K562 (cell line): ENCODE results near the gene DDR1. TPM values are rescaled to one million over a fixed set of nuclear protein-coding genes. Genes with fewer than 3 reads are reported as not detected.

Source experiments
- CBX8 ChIP-seq: fragments of 200-600 bp; sonication (generic); IDR thresholded peaks from 2 replicates; pipeline ENCODE4 v1.6.1; 2012; ENCODE audit warnings: borderline replicate concordance, mixed run types, low read depth, mild to moderate bottlenecking, moderate library complexity, mixed read lengths, low read length, control low read depth, inconsistent platforms; ENCODE audit not compliant: poor library complexity, severe bottlenecking; ENCODE audit errors: extremely low read depth
- CC2D1A ChIP-seq: fragments of 450-650 bp; IDR thresholded peaks from 2 replicates; pipeline ENCODE4 v1.6.1; 2017; ENCODE audit warnings: mild to moderate bottlenecking
- CGGBP1 ChIP-seq: fragments of 250-450 bp; sonication (Bioruptor Pico); IDR thresholded peaks from 2 replicates; pipeline ENCODE4 v1.9.0; 2021; ENCODE audit warnings: mild to moderate bottlenecking
- EZH2 ChIP-seq: IDR thresholded peaks from 2 replicates; pipeline ENCODE4 v1.6.1; 2012; ENCODE audit warnings: low read depth, mild to moderate bottlenecking, inconsistent platforms, low read length, borderline replicate concordance
- HDAC8 ChIP-seq: fragments of 450-650 bp; IDR thresholded peaks from 2 replicates; pipeline ENCODE4 v1.6.1; 2016; ENCODE audit warnings: mild to moderate bottlenecking, missing genetic modification characterization, moderate library complexity, missing compliant biosample characterization
- JUN ChIP-seq, 2 experiments: sonication (generic) in 1 of 2; formaldehyde crosslinking in 1 of 2; IDR thresholded peaks; 2 replicates each; pipeline versions ENCODE4 v1.6.1 to v1.8.0; 2012 to 2022; ENCODE audit warnings: borderline replicate concordance in 2 of 2, mild to moderate bottlenecking in 2 of 2, improper control_type of control experiment in 1 of 2, low read depth in 1 of 2, low read length in 1 of 2, missing genetic modification reagents in 1 of 2
- LCOR ChIP-seq: sonication (generic); formaldehyde crosslinking; IDR thresholded peaks from 2 replicates; pipeline ENCODE4 v1.8.0; 2022; ENCODE audit warnings: mild to moderate bottlenecking, missing genetic modification reagents
- NFXL1 ChIP-seq: fragments of 450-650 bp; formaldehyde crosslinking; IDR thresholded peaks from 2 replicates; pipeline ENCODE4 v1.4.0; 2021; ENCODE audit warnings: mild to moderate bottlenecking
- PRDM10 ChIP-seq: fragments of 450-650 bp; IDR thresholded peaks from 2 replicates; pipeline ENCODE4 v1.6.1; 2018; ENCODE audit not compliant: partially characterized antibody
- PTBP1 ChIP-seq: fragments of 200-400 bp; formaldehyde crosslinking; IDR thresholded peaks from 2 replicates; pipeline ENCODE4 v1.6.1; 2017; ENCODE audit warnings: low read depth, low read length
- PYGO2 ChIP-seq: fragments of 450-650 bp; IDR thresholded peaks from 2 replicates; pipeline ENCODE4 v1.6.1; 2016; ENCODE audit warnings: mild to moderate bottlenecking, missing genetic modification characterization, moderate library complexity, missing compliant biosample characterization
- RAD21 ChIP-seq, 2 experiments: fragments of 250-450 bp in 1 of 2; fragments of 450-650 bp in 1 of 2; sonication (Bioruptor Pico) in 1 of 2; formaldehyde crosslinking in 1 of 2; IDR thresholded peaks in 1 of 2; conservative IDR thresholded peaks in 1 of 2; 2 replicates each; pipeline versions ENCODE4 v1.4.0 to v1.8.0; 2020 to 2022; ENCODE audit warnings: mild to moderate bottlenecking in 2 of 2, moderate library complexity in 1 of 2
- RFX5 ChIP-seq: IDR thresholded peaks from 2 replicates; pipeline ENCODE4 v1.6.1; 2011; ENCODE audit warnings: low read depth, mild to moderate bottlenecking, improper control_type of control experiment, low read length
- SREBF1 ChIP-seq: fragments of 150-350 bp; IDR thresholded peaks from 2 replicates; pipeline ENCODE4 v1.6.1; 2014; ENCODE audit warnings: antibody characterized with exemption, low read depth, low read length, borderline replicate concordance
- TEAD4 ChIP-seq, 2 experiments: sonication (generic) in 1 of 2; formaldehyde crosslinking in 1 of 2; IDR thresholded peaks; 2 replicates each; pipeline versions ENCODE4 v1.6.1 to v1.8.0; 2012 to 2022; ENCODE audit warnings: borderline replicate concordance in 1 of 2, inconsistent platforms in 1 of 2, low read length in 1 of 2, mild to moderate bottlenecking in 1 of 2, missing genetic modification reagents in 1 of 2
- TRIM24 ChIP-seq, 2 experiments: fragments of 450-650 bp; IDR thresholded peaks; 2 replicates each; pipeline ENCODE4 v1.6.1; 2016
- VEZF1 ChIP-seq: fragments of 200-800 bp; sonication (Bioruptor generic); IDR thresholded peaks from 2 replicates; pipeline ENCODE4 v1.6.1; 2017; ENCODE audit warnings: missing genetic modification characterization, missing compliant biosample characterization
- YY1 ChIP-seq, 3 experiments: IDR thresholded peaks; 2 replicates each; pipeline ENCODE4 v1.6.1; 2011; ENCODE audit warnings: low read length in 2 of 3, mild to moderate bottlenecking in 2 of 3, moderate library complexity in 2 of 3, borderline replicate concordance in 1 of 3, control low read depth in 1 of 3, low read depth in 1 of 3; ENCODE audit not compliant: insufficient read depth in 3 of 3, insufficient replicate concordance in 2 of 3, control insufficient read depth in 1 of 3, insufficient read length in 1 of 3; ENCODE audit errors: extremely low read depth in 1 of 3
- ZNF143 ChIP-seq: sonication (generic); formaldehyde crosslinking; IDR thresholded peaks from 2 replicates; pipeline ENCODE4 v1.9.0; 2022; ENCODE audit warnings: mild to moderate bottlenecking, missing genetic modification reagents
- ZNF384 ChIP-seq: IDR thresholded peaks from 2 replicates; pipeline ENCODE4 v1.6.1; 2012; ENCODE audit warnings: low read depth, low read length, improper control_type of control experiment
- polyA plus RNA-seq, 8 experiments: library from polyadenylated mRNA; depleted of rRNA in 4 of 8; stranded (reverse) in 5 of 8; unstranded in 3 of 8; fragments of >200 nt; fragmentation: Nextera tagmentation in 2 of 8; fragmentation: Illumina TruSeq in 1 of 8; extraction: Ambion mirVana in 2 of 8; extraction: Trizol in 1 of 8; gene quantifications; 2 replicates each; pipeline versions ENCODE4 v1.2.1 to v1.2.3, GENCODE V29; 2011 to 2014; ENCODE audit warnings: inconsistent platforms in 1 of 8, missing spikeins in 1 of 8
- total RNA-seq, 7 experiments: library from RNA; depleted of rRNA in 6 of 7; stranded (reverse); fragments of >200 nt in 6 of 7; fragmentation: Illumina TruSeq in 2 of 7; extraction: Trizol in 2 of 7; gene quantifications; 2 replicates each; pipeline versions ENCODE4 v1.2.1 to v1.2.3, GENCODE V29; 2011 to 2021; ENCODE audit warnings: low replicate concordance in 1 of 7

DDR1 gene
- total and polyA plus RNA-seq, 9 of the 15 experiments (the other 6 are each of a cell fraction or from before 2014, with no cell fraction given): 1.4 to 44.6 (median 12.2) TPM

- TF ChIP-seq PYGO2 (tag) (no peak), EZH2 (no peak), CGGBP1 (CRISPR knock-in tag) (no peak), ZNF143 (CRISPR knock-in tag) (no peak), YY1 (IDR thresholded peaks at IDR 0.05; ENCODE audit: borderline replicate concordance in 1 of 3, control insufficient read depth in 1 of 3, extremely low read depth in 1 of 3, insufficient read depth in 3 of 3, insufficient read length in 1 of 3, insufficient replicate concordance in 2 of 3, low read depth in 1 of 3, low read length in 2 of 3) (peak in 1 of 3 experiments; percentile 11), HDAC8 (tag) (no peak), CBX8 (no peak), CC2D1A (no peak), RFX5 (no peak), RAD21 (CRISPR knock-in tag; conservative IDR thresholded peaks at IDR 0.05 in 1 of 2, IDR thresholded peaks at IDR 0.05 in 1 of 2) (peak; percentile 25 to 64; a peak in 3 of 4 replicates), NFXL1 (no peak), PTBP1 (no peak), VEZF1 (CRISPR knock-in tag) (peak; percentile 47; the same call in 1 of the 2 replicates), TEAD4 (IDR thresholded peaks at IDR 0.05; ENCODE audit: low read length) (peak; percentile 90), TEAD4 (CRISPR knock-in tag; IDR thresholded peaks at IDR 0.05; ENCODE audit: borderline replicate concordance) (no peak), LCOR (CRISPR knock-in tag) (0 out of 2 replicates have a peak, but pooled peaks have one; percentile 21), JUN (IDR thresholded peaks at IDR 0.05; ENCODE audit: borderline replicate concordance, low read depth, low read length) (no peak), JUN (CRISPR knock-in tag; IDR thresholded peaks at IDR 0.05; ENCODE audit: borderline replicate concordance) (no peak), TRIM24 (IDR thresholded peaks at IDR 0.05) (no peak), ZNF384 (no peak), PRDM10 (no peak), SREBF1 (no peak)
Measured at GRCh38 chr6:30942338-30943060, 58.2 kb downstream of the DDR1 start (continued).
